Endodermal cell (in vitro differentiated cells): Measurements from ENCODE around the gene NUCKS1. TPM values are rescaled to one million over a fixed set of nuclear protein-coding genes. Genes with fewer than 3 reads are reported as not detected.

Experiments used
- DNase-seq: peaks from one replicate; pipeline ENCODE4 v3.0.0-alpha.2; 2017
- H3K27ac ChIP-seq: 2 replicates; pipeline ENCODE4 v1.5.1; 2013; ENCODE audit warnings: mild to moderate bottlenecking, low read depth, low read length, moderate library complexity
- H3K27me3 ChIP-seq: 2 replicates; pipeline ENCODE4 v1.6.1; 2013; ENCODE audit warnings: mild to moderate bottlenecking, low read length, moderate library complexity; ENCODE audit not compliant: insufficient read depth, control insufficient read depth, poor library complexity, severe bottlenecking
- H3K36me3 ChIP-seq: 2 replicates; pipeline ENCODE4 v1.7.0; 2013; ENCODE audit warnings: mild to moderate bottlenecking, low read length, moderate library complexity; ENCODE audit not compliant: control insufficient read depth, insufficient read depth
- H3K4me1 ChIP-seq: one replicate; pipeline ENCODE4 v1.7.0; 2013; ENCODE audit warnings: low read length; ENCODE audit not compliant: control insufficient read depth, insufficient read depth
- H3K4me3 ChIP-seq: 2 replicates; pipeline ENCODE4 v1.5.1; 2013; ENCODE audit warnings: mild to moderate bottlenecking, low read length, moderate library complexity
- H3K9ac ChIP-seq: 2 replicates; pipeline ENCODE4 v1.6.1; 2013; ENCODE audit warnings: mild to moderate bottlenecking, low read length, moderate library complexity; ENCODE audit not compliant: poor library complexity, severe bottlenecking; ENCODE audit errors: extremely low read depth
- H3K9me3 ChIP-seq: 2 replicates; pipeline ENCODE4 v1.6.1; 2013; ENCODE audit warnings: mild to moderate bottlenecking, low read length, moderate library complexity; ENCODE audit not compliant: control insufficient read depth
- H3K27ac Mint-ChIP-seq: 2 replicates; pipeline ENCODE4 v1.8.0; 2020; ENCODE audit warnings: mixed read lengths
- H3K27me3 Mint-ChIP-seq: 2 replicates; pipeline ENCODE4 v1.8.0; 2021; ENCODE audit warnings: mild to moderate bottlenecking, mixed read lengths; ENCODE audit not compliant: insufficient read depth
- H3K36me3 Mint-ChIP-seq: 2 replicates; pipeline ENCODE4 v1.8.0; 2020; ENCODE audit warnings: low read depth, mixed read lengths
- H3K4me1 Mint-ChIP-seq: 2 replicates; pipeline ENCODE4 v1.8.0; 2020; ENCODE audit warnings: mixed read lengths
- H3K4me3 Mint-ChIP-seq: 2 replicates; pipeline ENCODE4 v1.8.0; 2020; ENCODE audit warnings: mild to moderate bottlenecking, moderate library complexity, mixed read lengths
- H3K9me3 Mint-ChIP-seq: 2 replicates; pipeline ENCODE4 v1.8.0; 2020; ENCODE audit warnings: mild to moderate bottlenecking, mixed read lengths
- CTCF ChIP-seq: fragments of 200-600 bp; sonication (generic); conservative IDR thresholded peaks from 2 replicates; pipeline ENCODE4 v1.5.0; 2021; ENCODE audit warnings: antibody characterized with exemption, mild to moderate bottlenecking
- WGBS, 2 experiments: methylation state at CpG; one replicate each; pipeline versions ENCODE4 v1.1.5 to v1.1.7; 2013; ENCODE audit warnings: missing lambda C conversion rate in 2 of 2, mixed read lengths in 1 of 2; ENCODE audit not compliant: insufficient coverage in 1 of 2, insufficient read length in 1 of 2; 5-methylcytosine and 5-hydroxymethylcytosine counted together
- total RNA-seq, 2 donors: library from RNA; stranded (reverse); fragmentation: NEBNext Ultra II Directional in 1 of 2; extraction: Animal tissue kit (Norgen Biotek cat#: 25700) in 1 of 2; gene quantifications; 2 replicates in 1 of 2; 3 replicates in 1 of 2; pipeline ENCODE4 v1.2.1, GENCODE V29; 2021

NUCKS1 gene
- total RNA-seq, 2 donors from 2014 or later: 380 to 532 TPM

GRCh38 chr1:205783433-205783795 lies 33.4 kb upstream of the NUCKS1 start:
- Histone ChIP-seq H3K27me3 (no peaks in the 10 kb centered on the region), H3K9ac (no peak overlapping the region), H3K36me3 (no peaks in the 10 kb centered on the region), H3K9me3 (no peaks in the 10 kb centered on the region), H3K4me1 (peaks cover 5% of the 10 kb centered on the region), H3K4me3 (no peak overlapping the region), H3K27ac (no peak overlapping the region)
- Mint-ChIP-seq H3K9me3 (no peaks in the 10 kb centered on the region), H3K4me1 (peaks cover 9% of the 10 kb centered on the region), H3K27me3 (peaks cover 5% of the 10 kb centered on the region), H3K27ac (no peak overlapping the region), H3K36me3 (no peaks in the 10 kb centered on the region), H3K4me3 (no peak overlapping the region)
- DNase-seq: no peak
- no peak for TF ChIP-seq CTCF

DNA sequence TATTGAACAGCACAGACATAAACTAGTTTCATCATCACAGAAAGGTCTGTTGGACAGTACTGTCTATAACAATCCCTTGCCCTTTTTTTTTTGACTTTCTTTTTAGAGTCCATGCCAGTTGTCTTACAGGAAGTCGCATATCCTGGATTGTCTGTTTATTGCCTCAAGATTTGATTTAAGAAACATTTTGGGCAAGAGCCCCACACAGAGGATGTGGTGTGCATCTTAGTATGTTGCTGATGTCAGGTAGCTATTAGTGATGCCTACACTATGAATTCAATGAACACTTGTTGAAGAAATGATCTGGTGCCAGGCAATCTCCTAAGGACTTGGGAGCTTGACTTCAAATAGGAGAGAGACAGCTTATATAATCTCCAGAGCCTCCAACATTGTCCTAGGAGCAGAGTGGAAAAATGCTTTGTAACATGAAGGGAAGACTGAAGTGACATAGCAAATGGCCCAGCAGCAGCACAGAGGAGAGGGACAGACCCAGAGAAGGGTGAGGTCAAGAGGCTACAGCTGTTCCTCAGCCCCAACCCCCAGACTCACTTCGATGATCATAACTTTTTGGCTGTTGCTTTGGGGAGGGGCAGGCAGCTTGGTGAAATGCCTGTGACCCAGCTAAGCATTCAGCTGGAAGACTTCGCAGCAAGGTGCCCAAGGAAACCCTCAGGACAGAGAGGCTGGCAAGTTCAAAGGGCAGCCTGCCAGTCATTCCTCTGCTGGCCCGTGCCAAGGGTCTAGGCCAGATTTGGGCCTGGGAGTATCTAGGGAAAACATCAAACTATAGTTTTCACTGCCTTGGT lies 32.8 kb upstream of the NUCKS1 start:
- no peak overlapping the region for H3K27ac ChIP-seq
- peaks cover 9% of the 10 kb centered on the region for H3K27me3 Mint-ChIP-seq
- no peak for TF ChIP-seq CTCF
- H3K9me3 Mint-ChIP-seq: peaks cover 3% of the 10 kb centered on the region
- peaks cover 5% of the 10 kb centered on the region for H3K4me1 ChIP-seq
- no peak for DNase-seq
- peaks cover 9% of the 10 kb centered on the region for H3K4me1 Mint-ChIP-seq
- no peaks in the 10 kb centered on the region for H3K36me3 ChIP-seq
- WGBS, 2 experiments: 90 to 100% methylated on average over 2 to 4 of the region's 4 CpGs
- no peak overlapping the region for H3K4me3 ChIP-seq
- no peak overlapping the region for H3K9ac ChIP-seq
- no peak overlapping the region for H3K4me3 Mint-ChIP-seq
- no peak overlapping the region for H3K27ac Mint-ChIP-seq
- no peaks in the 10 kb centered on the region for H3K9me3 ChIP-seq
- no peaks in the 10 kb centered on the region for H3K36me3 Mint-ChIP-seq
- H3K27me3 ChIP-seq: no peaks in the 10 kb centered on the region

GRCh38 chr1:205780335-205780734 lies 30.4 kb upstream of the NUCKS1 start:
- H3K27me3 Mint-ChIP-seq: peaks cover 29% of the 10 kb centered on the region
- 74 to 92% methylated on average over 3 to 5 of the region's 5 CpGs for WGBS, 2 experiments
- H3K9me3 Mint-ChIP-seq: peaks cover 21% of the 10 kb centered on the region
- Histone ChIP-seq H3K36me3 (no peaks in the 10 kb centered on the region), H3K9me3 (peaks cover 12% of the 10 kb centered on the region), H3K4me1 (peaks cover 5% of the 10 kb centered on the region), H3K4me3 (no peak overlapping the region), H3K27me3 (peaks cover 9% of the 10 kb centered on the region), H3K27ac (no peak overlapping the region), H3K9ac (no peak overlapping the region)
- peaks cover 9% of the 10 kb centered on the region for H3K4me1 Mint-ChIP-seq
- H3K4me3 Mint-ChIP-seq: no peak overlapping the region
- no peaks in the 10 kb centered on the region for H3K36me3 Mint-ChIP-seq
- DNase-seq: no peak
- TF ChIP-seq CTCF: no peak
- H3K27ac Mint-ChIP-seq: no peak overlapping the region
